Stimulated activated CD4-positive, alpha-beta T cell treated with anti-CD3 and anti-CD28 coated beads, Interleukin-4, amount 100 ng/mL, for 4 hours (primary cell): Measurements from ENCODE around the gene GRID1.

ENCODE experiments used
- DNase-seq, 2 experiments: peaks; one replicate each; pipeline ENCODE4 v3.0.0-alpha.2; 2020

The GRID1 gene

GRCh38 chr10:86368987-86369386, 2.4 kb upstream of the GRID1 start:
- no peak for DNase-seq

GRCh38 chr10:86368046-86368445, 1.5 kb upstream of the GRID1 start:
- no peak for DNase-seq

- DNase-seq: no peak
These were observed 757 bp upstream of the GRID1 start for GRCh38 chr10:86367152-86367951.

- no peak for DNase-seq
These were observed 232 bp upstream of the GRID1 start for GRCh38 chr10:86366902-86367151.

- no peak for DNase-seq
These were observed 1.1 kb downstream of the GRID1 start for GRCh38 chr10:86365346-86366032.

GRCh38 chr10:86364491-86365345, 1.9 kb downstream of the GRID1 start:
- no peak for DNase-seq

- peak in 1 of 2 experiments; percentile 7 for DNase-seq
These were observed 2.6 kb downstream of the GRID1 start for GRCh38 chr10:86363833-86364490.

GRCh38 chr10:86363184-86363832, 3.3 kb downstream of the GRID1 start:
- DNase-seq: no peak

- no peak for DNase-seq
These were observed 3.9 kb downstream of the GRID1 start for GRCh38 chr10:86362586-86363183.

GRCh38 chr10:86362129-86362527, 4.5 kb downstream of the GRID1 start:
- DNase-seq: no peak

GRCh38 chr10:86361156-86362128, 5.2 kb downstream of the GRID1 start:
- no peak for DNase-seq

- no peak for DNase-seq
These were observed 5.9 kb downstream of the GRID1 start for GRCh38 chr10:86360657-86361056.

- DNase-seq: no peak
These were observed 6.6 kb downstream of the GRID1 start for GRCh38 chr10:86359954-86360353.

- DNase-seq: no peak
These were observed 7.5 kb downstream of the GRID1 start for GRCh38 chr10:86359111-86359510.

- no peak for DNase-seq
These were observed 8.9 kb downstream of the GRID1 start for GRCh38 chr10:86357676-86358075.

- no peak for DNase-seq
These were observed 9.6 kb downstream of the GRID1 start for GRCh38 chr10:86357041-86357440.

GRCh38 chr10:86356296-86356695, 10.3 kb downstream of the GRID1 start:
- no peak for DNase-seq

GRCh38 chr10:86355571-86356038, 11.0 kb downstream of the GRID1 start:
- DNase-seq: no peak

- no peak for DNase-seq
These were observed 11.6 kb downstream of the GRID1 start for GRCh38 chr10:86354761-86355540.
